ENCODE data around the gene ECHS1. TPM values are rescaled to one million over a fixed set of nuclear protein-coding genes. Genes with fewer than 3 reads are reported as not detected.
A peak's percentile ranks its signal among the peaks of the same experiment; 100 is the strongest.

Gene ECHS1
- polyA plus RNA-seq, 3 donors = 34.6 to 102 (median 85.1) TPM

- Mint-ChIP-seq H3K9me3 (peaks cover 0 to 5% (median 2%) of the 10 kb centered on the region in 7 donors), H3K4me1 (no peaks in the 10 kb centered on the region), H3K27me3 (ENCODE audit: low read depth in 3 of 3) (peaks cover 25 to 39% (median 28%) of the 10 kb centered on the region in 3 donors), H3K36me3 (no peaks in the 10 kb centered on the region), H3K27ac (no peak overlapping the region), H3K4me3 (peak overlapping the region in 1 of 2 donors; percentile 46)
- no peak overlapping the region for H3K4me3 ChIP-seq (replicated peaks in 1 of 3; ENCODE audit: low read depth in 2 of 3, low read length in 3 of 3)
- H3K27ac ChIP-seq (ENCODE audit: low read depth in 1 of 2, low read length in 2 of 2) = no peak overlapping the region
- no peak overlapping the region for H2AFZ ChIP-seq (ENCODE audit: insufficient read depth, low read depth, low read length, poor library complexity, severe bottlenecking)
- H3K9ac ChIP-seq (ENCODE audit: insufficient read depth, low read length, poor library complexity, severe bottlenecking) = no peak overlapping the region
- H3K4me2 ChIP-seq (replicated peaks; ENCODE audit: extremely low read depth, low read length, poor library complexity, severe bottlenecking) = no peak overlapping the region
- H3K79me2 ChIP-seq (ENCODE audit: insufficient read depth, low read length) = no peaks in the 10 kb centered on the region
- no peaks in the 10 kb centered on the region for H3K4me1 ChIP-seq (ENCODE audit: control insufficient read depth in 1 of 2, insufficient read depth in 2 of 2, low read length in 2 of 2)
- intact Hi-C loops (cut with micrococcal nuclease) = no loop called here
- H4K20me1 ChIP-seq (ENCODE audit: insufficient read depth, low read length) = no peaks in the 10 kb centered on the region
- DNase-seq = no peak
- H3K27me3 ChIP-seq (ENCODE audit: control insufficient read depth in 2 of 2, insufficient read depth in 2 of 2, low read length in 2 of 2) = peaks cover 1 to 34% of the 10 kb centered on the region in 2 donors
- no peaks in the 10 kb centered on the region for H3K36me3 ChIP-seq (replicated peaks in 1 of 2; ENCODE audit: control insufficient read depth in 1 of 2, insufficient read depth in 2 of 2, low read length in 2 of 2)
- peaks cover 3 to 8% of the 10 kb centered on the region in 2 donors for H3K9me3 ChIP-seq (replicated peaks in 1 of 2; ENCODE audit: control insufficient read depth in 1 of 2, insufficient read depth in 1 of 2, low read length in 2 of 2)
- 93% methylated on average over 3 of the region's 4 CpGs for WGBS (ENCODE audit: insufficient coverage)
- TF ChIP-seq, protein P1, sequence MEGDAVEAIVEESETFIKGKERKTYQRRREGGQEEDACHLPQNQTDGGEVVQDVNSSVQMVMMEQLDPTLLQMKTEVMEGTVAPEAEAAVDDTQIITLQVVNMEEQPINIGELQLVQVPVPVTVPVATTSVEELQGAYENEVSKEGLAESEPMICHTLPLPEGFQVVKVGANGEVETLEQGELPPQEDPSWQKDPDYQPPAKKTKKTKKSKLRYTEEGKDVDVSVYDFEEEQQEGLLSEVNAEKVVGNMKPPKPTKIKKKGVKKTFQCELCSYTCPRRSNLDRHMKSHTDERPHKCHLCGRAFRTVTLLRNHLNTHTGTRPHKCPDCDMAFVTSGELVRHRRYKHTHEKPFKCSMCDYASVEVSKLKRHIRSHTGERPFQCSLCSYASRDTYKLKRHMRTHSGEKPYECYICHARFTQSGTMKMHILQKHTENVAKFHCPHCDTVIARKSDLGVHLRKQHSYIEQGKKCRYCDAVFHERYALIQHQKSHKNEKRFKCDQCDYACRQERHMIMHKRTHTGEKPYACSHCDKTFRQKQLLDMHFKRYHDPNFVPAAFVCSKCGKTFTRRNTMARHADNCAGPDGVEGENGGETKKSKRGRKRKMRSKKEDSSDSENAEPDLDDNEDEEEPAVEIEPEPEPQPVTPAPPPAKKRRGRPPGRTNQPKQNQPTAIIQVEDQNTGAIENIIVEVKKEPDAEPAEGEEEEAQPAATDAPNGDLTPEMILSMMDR (IDR thresholded peaks at IDR 0.05) = no peak
Measured at GRCh38 chr10:133341983-133342382, 31.2 kb downstream of the ECHS1 start.

DNA sequence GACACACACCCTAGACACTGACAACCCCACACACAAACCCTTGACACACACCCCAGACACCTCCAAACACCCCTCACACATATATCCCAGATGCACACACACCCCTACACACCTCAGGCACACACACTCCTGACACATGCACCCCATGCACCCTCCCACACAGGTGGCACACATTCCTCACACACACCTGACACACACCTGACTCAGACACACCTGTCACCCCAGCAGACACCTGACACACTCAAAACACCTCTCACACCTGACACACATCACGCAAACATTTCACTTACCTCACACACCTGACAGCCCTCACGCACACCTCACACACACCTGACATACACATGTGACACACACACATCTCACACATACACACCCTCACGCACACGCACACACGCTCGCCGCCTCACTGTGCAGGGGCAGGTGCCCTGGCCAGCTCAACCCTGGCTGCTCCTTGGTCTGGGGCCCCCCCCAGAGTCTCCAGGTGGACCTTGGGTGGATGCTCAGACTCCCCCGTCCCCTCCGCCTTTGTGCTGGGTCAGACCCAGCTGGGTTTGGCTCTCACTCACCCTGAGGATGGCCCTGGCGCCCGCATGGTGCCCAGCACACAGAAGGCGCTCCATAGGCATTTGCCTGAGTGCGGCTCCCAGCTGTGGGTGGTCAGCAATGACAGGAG lies 33.3 kb downstream of the ECHS1 start:
- H3K4me1 Mint-ChIP-seq = peaks cover 3% of the 10 kb centered on the region
- intact Hi-C loops (cut with micrococcal nuclease) = no loop called here
- TF ChIP-seq, protein P1 (IDR thresholded peaks at IDR 0.05) = no peak
- no peak overlapping the region for H3K27ac ChIP-seq (ENCODE audit: low read depth in 1 of 2, low read length in 2 of 2)
- no peak overlapping the region for H3K4me2 ChIP-seq (replicated peaks; ENCODE audit: extremely low read depth, low read length, poor library complexity, severe bottlenecking)
- H4K20me1 ChIP-seq (ENCODE audit: insufficient read depth, low read length) = no peaks in the 10 kb centered on the region
- DNase-seq = no peak
- H2AFZ ChIP-seq (ENCODE audit: insufficient read depth, low read depth, low read length, poor library complexity, severe bottlenecking) = no peak overlapping the region
- H3K27me3 Mint-ChIP-seq (ENCODE audit: low read depth in 3 of 3) = peaks cover 22 to 31% (median 27%) of the 10 kb centered on the region in 3 donors
- WGBS (ENCODE audit: insufficient coverage) = 91% methylated on average over 13 of the region's 13 CpGs
- H3K27ac Mint-ChIP-seq = no peak overlapping the region
- H3K9me3 ChIP-seq (replicated peaks in 1 of 2; ENCODE audit: control insufficient read depth in 1 of 2, insufficient read depth in 1 of 2, low read length in 2 of 2) = peaks cover under 1 to 23% of the 10 kb centered on the region in 2 donors
- H3K9me3 Mint-ChIP-seq = peaks cover 0 to 9% (median 2%) of the 10 kb centered on the region in 7 donors
- H3K27me3 ChIP-seq (ENCODE audit: control insufficient read depth in 2 of 2, insufficient read depth in 2 of 2, low read length in 2 of 2) = peaks cover 9 to 41% of the 10 kb centered on the region in 2 donors
- no peaks in the 10 kb centered on the region for H3K79me2 ChIP-seq (ENCODE audit: insufficient read depth, low read length)
- H3K4me3 Mint-ChIP-seq = no peak overlapping the region
- H3K4me3 ChIP-seq (replicated peaks in 1 of 3; ENCODE audit: low read depth in 2 of 3, low read length in 3 of 3) = no peak overlapping the region
- H3K36me3 ChIP-seq (replicated peaks in 1 of 2; ENCODE audit: control insufficient read depth in 1 of 2, insufficient read depth in 2 of 2, low read length in 2 of 2) = no peaks in the 10 kb centered on the region
- H3K36me3 Mint-ChIP-seq = no peaks in the 10 kb centered on the region
- H3K4me1 ChIP-seq (ENCODE audit: control insufficient read depth in 1 of 2, insufficient read depth in 2 of 2, low read length in 2 of 2) = peaks cover 7 to 12% of the 10 kb centered on the region in 2 donors
- no peak overlapping the region for H3K9ac ChIP-seq (ENCODE audit: insufficient read depth, low read length, poor library complexity, severe bottlenecking)

Measured in CD14-positive monocyte (primary cell).